T47D (cell line): ENCODE measurements around the gene CCNA2.

ENCODE experiments used
- DNase-seq, 2 experiments: peaks; one replicate each; pipeline versions ENCODE4 v3.0.0 to v3.0.0-alpha.2; 2011 to 2012; ENCODE audit warnings: low read depth in 1 of 2, low spot score in 1 of 2
- JUND ChIP-seq: IDR thresholded peaks from 2 replicates; pipeline ENCODE4 v1.6.1; 2012; ENCODE audit warnings: low read depth
- in situ Hi-C: cut with HindIII; loops from 2 replicates; pipeline ENCODE4 v1.10.0; 2016; ENCODE audit warnings: low sequenced_read_pairs, low pct_unique_long_range_greater_than_20kb

Gene CCNA2

DNA sequence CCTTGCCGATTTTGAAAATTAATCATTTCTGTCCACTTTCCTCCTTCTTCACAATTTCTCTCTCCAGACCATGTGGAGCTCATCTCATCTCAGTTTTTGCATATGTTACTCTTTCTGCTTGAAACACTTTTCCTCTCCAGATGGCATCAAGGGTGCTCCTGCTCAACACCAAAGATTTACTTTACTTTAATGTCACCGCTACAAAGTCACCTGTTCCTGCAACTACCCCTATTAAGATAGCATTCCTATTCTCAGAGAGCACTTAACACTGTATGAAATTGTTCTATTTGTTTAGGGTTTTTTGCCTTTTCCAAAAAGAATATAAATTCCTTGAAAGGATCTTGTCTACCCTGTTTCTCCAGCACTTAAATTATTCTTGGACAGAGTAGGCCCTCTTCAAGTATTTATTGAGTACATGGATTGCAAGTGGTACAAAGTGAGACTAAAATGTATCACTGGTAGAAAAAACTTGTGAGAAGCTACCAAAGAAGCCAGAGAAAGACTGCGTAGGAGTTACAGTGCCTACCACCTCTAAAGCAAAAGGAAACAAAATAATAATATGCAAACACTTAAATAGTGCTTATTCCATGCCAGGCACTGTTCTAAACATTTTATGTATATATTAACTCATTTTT is 23.7 kb downstream of the CCNA2 start:
- in situ Hi-C loops = no loop called here
- no peak for DNase-seq
- TF ChIP-seq JUND = no peak

GRCh38 chr4:121799208-121799823 is 24.4 kb downstream of the CCNA2 start:
- no peak for DNase-seq
- in situ Hi-C loops = no loop called here
- no peak for TF ChIP-seq JUND

DNA sequence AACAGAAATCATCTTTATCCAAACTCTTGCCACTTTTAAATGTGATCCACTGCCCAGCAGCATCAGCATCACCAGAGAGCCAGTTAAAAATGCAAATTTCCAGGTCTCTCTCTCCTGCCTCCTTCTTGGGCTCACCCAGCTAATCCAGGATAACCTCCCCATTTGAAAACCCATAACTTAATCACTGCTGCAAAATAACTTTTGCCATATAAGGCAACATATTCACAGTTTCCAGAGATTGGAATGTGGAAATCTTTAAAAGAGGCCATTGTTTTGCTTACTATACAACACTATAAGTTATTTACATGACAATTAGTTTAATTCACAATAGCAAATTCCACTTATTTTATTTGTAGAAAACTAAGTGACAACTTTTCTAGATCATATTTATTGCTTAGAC is 27.4 kb downstream of the CCNA2 start:
- in situ Hi-C loops = no loop called here
- TF ChIP-seq JUND = no peak
- DNase-seq = no peak

DNA sequence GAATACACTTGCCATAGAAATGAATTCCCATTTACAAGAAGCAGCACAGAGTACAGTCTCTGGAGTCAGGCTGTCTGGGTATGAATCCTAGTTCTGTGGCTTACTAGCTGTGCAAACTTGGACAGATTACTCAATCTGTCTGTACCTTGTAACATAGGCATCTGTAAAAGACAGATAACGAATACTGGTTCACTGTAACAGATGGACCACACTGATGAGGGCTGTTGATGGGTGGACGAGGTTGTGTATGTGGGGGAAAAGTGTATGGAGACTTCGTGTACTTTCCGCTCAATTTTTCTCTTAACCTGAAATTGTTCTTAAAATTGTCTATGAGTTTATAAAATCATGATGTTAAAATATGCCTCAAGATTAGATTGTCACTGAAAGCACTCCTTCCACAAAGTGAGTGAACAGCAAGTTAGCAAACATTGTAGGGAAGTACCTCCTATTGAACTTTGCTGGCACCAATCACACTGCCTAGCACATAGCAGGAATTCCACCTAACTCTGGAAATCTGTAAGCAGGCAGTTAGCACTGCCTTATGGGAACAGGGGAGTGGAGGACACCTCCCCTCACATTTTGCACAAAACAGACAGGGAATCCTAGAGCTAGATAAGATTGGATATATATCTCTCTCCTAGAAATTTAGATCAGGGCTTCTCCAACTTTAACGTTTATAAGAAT is 29.0 kb downstream of the CCNA2 start:
- in situ Hi-C loops = no loop called here
- TF ChIP-seq JUND = no peak
- DNase-seq = peak in 1 of 2 experiments; percentile 49

- DNase-seq = no peak
- in situ Hi-C loops = no loop called here
- TF ChIP-seq JUND = no peak
Measured at GRCh38 chr4:121792966-121793365, 30.7 kb downstream of the CCNA2 start.

- no peak for TF ChIP-seq JUND
- no peak for DNase-seq
- in situ Hi-C loops = no loop called here
Measured at GRCh38 chr4:121791481-121791880, 32.2 kb downstream of the CCNA2 start.

DNA sequence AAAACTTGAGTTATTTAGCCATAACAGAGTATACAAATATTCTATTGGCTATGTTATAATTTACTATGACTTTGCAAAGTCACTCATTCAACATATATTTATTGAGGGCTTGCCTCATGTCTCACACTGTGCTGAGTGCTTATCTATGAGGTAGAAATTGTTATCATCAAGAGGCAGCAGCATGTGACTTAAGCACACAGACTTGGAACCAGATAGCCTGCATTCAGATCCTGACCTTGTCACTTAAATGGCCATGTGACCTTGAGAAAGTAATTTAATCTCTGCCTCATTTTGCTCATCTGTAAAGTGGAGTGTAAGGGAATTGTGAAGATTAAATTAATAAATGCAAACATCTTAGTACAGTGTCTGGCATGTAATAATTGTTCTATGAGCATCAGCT is 32.7 kb downstream of the CCNA2 start:
- no peak for TF ChIP-seq JUND
- in situ Hi-C loops = no loop called here

DNA sequence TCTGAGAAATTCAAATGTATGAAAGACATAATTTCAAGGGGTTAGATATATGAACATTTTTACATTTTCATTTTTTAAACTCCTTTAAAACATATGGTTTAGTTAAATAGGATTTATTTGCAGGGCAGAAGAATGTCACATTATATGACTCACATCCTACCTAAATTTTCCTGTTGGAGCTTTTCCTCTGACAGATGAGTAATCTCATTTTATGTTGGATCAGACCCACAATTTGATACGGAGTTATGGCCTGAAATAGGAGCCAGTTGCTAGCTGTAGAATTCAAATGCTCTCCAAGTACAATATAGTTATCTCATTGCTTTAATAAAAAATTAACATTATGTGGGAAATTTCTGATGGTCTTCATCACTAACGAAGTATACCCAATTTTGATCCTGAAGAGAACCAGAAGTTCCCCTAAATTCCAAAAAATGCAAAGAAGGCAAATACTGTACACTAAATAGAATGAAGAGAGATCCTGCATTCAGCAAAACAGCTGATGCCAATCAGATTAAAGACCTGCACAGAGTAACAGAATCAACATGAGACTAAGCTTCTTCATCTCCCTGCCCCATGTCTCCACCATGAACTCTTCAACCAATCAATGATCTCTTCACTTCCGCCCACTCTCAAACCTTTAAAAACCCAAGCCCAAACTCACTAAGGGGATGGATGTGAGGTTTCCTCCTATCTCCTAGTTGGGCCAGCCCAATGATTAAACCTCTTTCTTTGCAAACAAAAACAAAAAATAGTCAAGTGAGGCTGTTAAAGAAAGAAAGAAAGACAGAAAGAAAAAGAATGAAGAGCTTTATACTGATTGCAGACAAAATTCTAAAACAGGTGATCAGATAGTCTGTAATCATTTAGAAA is 33.5 kb downstream of the CCNA2 start:
- DNase-seq = no peak
- no peak for TF ChIP-seq JUND
- in situ Hi-C loops = no loop called here

More for the DNA sequence above, 32.7 kb downstream of the CCNA2 start:
- DNase-seq = no peak

GRCh38 chr4:121789455-121789854 is 34.2 kb downstream of the CCNA2 start:
- DNase-seq = no peak
- TF ChIP-seq JUND = no peak
- in situ Hi-C loops = no loop called here

- no peak for DNase-seq
- in situ Hi-C loops = no loop called here
- TF ChIP-seq JUND = no peak
Measured at GRCh38 chr4:121788896-121789295, 34.8 kb downstream of the CCNA2 start.

- DNase-seq = no peak
- no peak for TF ChIP-seq JUND
- in situ Hi-C loops = no loop called here
Measured at GRCh38 chr4:121786221-121786620, 37.5 kb downstream of the CCNA2 start.

DNA sequence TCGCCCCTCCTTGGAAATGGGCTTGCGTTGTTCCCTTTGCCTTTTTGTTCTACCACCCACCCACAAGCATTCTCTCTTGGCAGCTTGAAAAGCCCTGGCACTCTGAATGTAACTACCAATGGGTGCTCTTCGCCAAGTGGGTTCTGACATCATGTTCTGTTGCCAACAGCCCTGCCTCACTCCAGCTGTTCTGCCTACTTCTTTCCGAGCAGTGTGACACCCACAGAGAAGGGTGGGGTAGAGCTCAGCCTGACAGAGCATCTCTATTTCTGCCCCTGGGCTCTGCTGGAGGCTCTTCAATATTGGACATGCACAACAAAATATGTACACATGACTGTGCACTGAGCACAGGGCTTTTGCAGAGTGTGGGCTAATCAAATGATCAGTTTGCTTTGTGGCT is 38.2 kb downstream of the CCNA2 start:
- in situ Hi-C loops = no loop called here
- TF ChIP-seq JUND = no peak
- peak in 1 of 2 experiments; percentile 19 for DNase-seq

- TF ChIP-seq JUND = no peak
- in situ Hi-C loops = no loop called here
- peak in 1 of 2 experiments; percentile 53 for DNase-seq
Measured at GRCh38 chr4:121784975-121785374, 38.7 kb downstream of the CCNA2 start.
